Measurements from ENCODE around the gene TTC7B.
"Not testable (repeated sequence)": the region's sequence is repeated elsewhere in the genome, so short reads cannot be mapped to it uniquely, and the experiment has no call there.

TTC7B gene

GRCh38 chr14:90844321-90844720, 28.1 kb upstream of the TTC7B start:
- peaks cover 7% of the 10 kb centered on the region for H3K4me1 Mint-ChIP-seq
- no peaks in the 10 kb centered on the region for H3K9me3 Mint-ChIP-seq
- no peak for TF ChIP-seq CTCF (IDR thresholded peaks at IDR 0.05; ENCODE audit: unreplicated experiment in 3 of 3)
- no peaks in the 10 kb centered on the region for H3K36me3 Mint-ChIP-seq (ENCODE audit: low read depth)
- no peak overlapping the region for H3K4me3 Mint-ChIP-seq
- no peak overlapping the region for H3K27ac Mint-ChIP-seq
- H3K27me3 Mint-ChIP-seq (ENCODE audit: low read depth), result no peaks in the 10 kb centered on the region

GRCh38 chr14:90842726-90843125, 26.5 kb upstream of the TTC7B start:
- no peaks in the 10 kb centered on the region for H3K27me3 Mint-ChIP-seq (ENCODE audit: low read depth)
- no peaks in the 10 kb centered on the region for H3K9me3 Mint-ChIP-seq
- H3K4me1 Mint-ChIP-seq, result peaks cover 11% of the 10 kb centered on the region
- H3K36me3 Mint-ChIP-seq (ENCODE audit: low read depth), result no peaks in the 10 kb centered on the region
- peak overlapping the region in 1 of 3 experiments; percentile 76 for H3K27ac Mint-ChIP-seq
- TF ChIP-seq CTCF (IDR thresholded peaks at IDR 0.05; ENCODE audit: unreplicated experiment in 3 of 3), result no peak
- H3K4me3 Mint-ChIP-seq, result no peak overlapping the region

GRCh38 chr14:90840667-90841066, 24.4 kb upstream of the TTC7B start:
- H3K4me1 Mint-ChIP-seq, result peaks cover 11% of the 10 kb centered on the region
- H3K36me3 Mint-ChIP-seq (ENCODE audit: low read depth); H3K27me3 Mint-ChIP-seq (ENCODE audit: low read depth); H3K27ac Mint-ChIP-seq; H3K9me3 Mint-ChIP-seq; H3K4me3 Mint-ChIP-seq: not testable (repeated sequence)

GRCh38 chr14:90839889-90840266, 23.6 kb upstream of the TTC7B start:
- TF ChIP-seq CTCF (IDR thresholded peaks at IDR 0.05; ENCODE audit: unreplicated experiment in 3 of 3), result no peak
- Mint-ChIP-seq H3K27me3 (ENCODE audit: low read depth) (peaks cover 5% of the 10 kb centered on the region), H3K36me3 (ENCODE audit: low read depth) (no peaks in the 10 kb centered on the region), H3K4me3 (no peak overlapping the region), H3K4me1 (peaks cover 11% of the 10 kb centered on the region), H3K27ac (peak overlapping the region in 1 of 3 experiments; percentile 86), H3K9me3 (no peaks in the 10 kb centered on the region)

GRCh38 chr14:90839024-90839888, 23.0 kb upstream of the TTC7B start:
- no peak for TF ChIP-seq CTCF (IDR thresholded peaks at IDR 0.05; ENCODE audit: unreplicated experiment in 3 of 3)
- Mint-ChIP-seq H3K36me3 (ENCODE audit: low read depth) (no peaks in the 10 kb centered on the region), H3K27me3 (ENCODE audit: low read depth) (peaks cover 5% of the 10 kb centered on the region), H3K4me1 (peaks cover 11% of the 10 kb centered on the region), H3K4me3 (peak overlapping the region in 1 of 3 experiments; percentile 31), H3K9me3 (no peaks in the 10 kb centered on the region), H3K27ac (peak overlapping the region; percentile 14 to 86 (median 85))

- not testable (repeated sequence) for H3K36me3 Mint-ChIP-seq (ENCODE audit: low read depth); H3K27ac Mint-ChIP-seq; H3K4me3 Mint-ChIP-seq; H3K27me3 Mint-ChIP-seq (ENCODE audit: low read depth); H3K9me3 Mint-ChIP-seq
- peaks cover 11% of the 10 kb centered on the region for H3K4me1 Mint-ChIP-seq
Observed at GRCh38 chr14:90838531-90838930, 22.3 kb upstream of the TTC7B start.

GRCh38 chr14:90837355-90837754, 21.1 kb upstream of the TTC7B start:
- H3K9me3 Mint-ChIP-seq, result no peaks in the 10 kb centered on the region
- no peak for TF ChIP-seq CTCF (IDR thresholded peaks at IDR 0.05; ENCODE audit: unreplicated experiment in 3 of 3)
- H3K4me1 Mint-ChIP-seq, result peaks cover 7% of the 10 kb centered on the region
- no peaks in the 10 kb centered on the region for H3K36me3 Mint-ChIP-seq (ENCODE audit: low read depth)
- peaks cover 8% of the 10 kb centered on the region for H3K27me3 Mint-ChIP-seq (ENCODE audit: low read depth)
- no peak overlapping the region for H3K27ac Mint-ChIP-seq
- H3K4me3 Mint-ChIP-seq, result no peak overlapping the region

All from nephron (organoid).